ENCODE measurements around the gene ZNF385B.
A peak's percentile ranks its signal among the peaks of the same experiment; 100 is the strongest.

The ZNF385B gene

GRCh38 chr2:179429060-179429471 is 432.3 kb downstream of the ZNF385B start:
- Histone ChIP-seq H3K9ac (ENCODE audit: low read length) (no peak overlapping the region), H3K9me3 (ENCODE audit: control insufficient read depth, low read length) (no peaks in the 10 kb centered on the region), H3K79me1 (replicated peaks; ENCODE audit: low read length, poor library complexity, severe bottlenecking) (no peaks in the 10 kb centered on the region), H3K27ac (ENCODE audit: low read length, poor library complexity, severe bottlenecking) (no peak overlapping the region), H2AK5ac (ENCODE audit: low read length, severe bottlenecking) (no peak overlapping the region), H2BK5ac (ENCODE audit: low read depth, low read length, poor library complexity, severe bottlenecking) (no peak overlapping the region), H3K4me2 (ENCODE audit: low read length, poor library complexity, severe bottlenecking) (no peak overlapping the region), H3K4me3 (ENCODE audit: insufficient read depth in 1 of 2, low read depth in 1 of 2, low read length in 2 of 2) (peak overlapping the region in 1 of 2 experiments; percentile 66), H2BK12ac (ENCODE audit: low read length in 2 of 2) (no peak overlapping the region), H3K18ac (ENCODE audit: low read depth in 1 of 2, low read length in 2 of 2) (no peak overlapping the region), H3K4me1 (ENCODE audit: control insufficient read depth, insufficient read depth, low read depth, low read length) (peaks cover 2% of the 10 kb centered on the region), H4K91ac (ENCODE audit: low read length) (no peak overlapping the region), H3K23ac (ENCODE audit: low read length in 2 of 2) (no peak overlapping the region), H2AFZ (ENCODE audit: low read depth, low read length) (no peak overlapping the region), H3K36me3 (ENCODE audit: control insufficient read depth in 1 of 2, insufficient read depth in 2 of 2, low read depth in 1 of 2, low read length in 2 of 2) (no peaks in the 10 kb centered on the region), H3K27me3 (ENCODE audit: control insufficient read depth in 1 of 2, insufficient read depth in 1 of 2, low read length in 2 of 2) (no peaks in the 10 kb centered on the region), H2BK15ac (ENCODE audit: low read depth, poor library complexity, severe bottlenecking) (no peak overlapping the region), H4K8ac (ENCODE audit: low read length) (no peak overlapping the region), H3K4ac (ENCODE audit: low read depth in 1 of 2, low read length in 2 of 2) (no peak overlapping the region), H3K14ac (ENCODE audit: low read length in 2 of 2) (no peak overlapping the region), H2BK120ac (ENCODE audit: low read depth, low read length) (no peak overlapping the region)
- WGBS: 72% methylated on average over 11 of the region's 11 CpGs
- no peak for DNase-seq

- Histone ChIP-seq H4K91ac (ENCODE audit: low read length) (no peak overlapping the region), H3K9me3 (ENCODE audit: control insufficient read depth, low read length) (no peaks in the 10 kb centered on the region), H3K23ac (ENCODE audit: low read length in 2 of 2) (no peak overlapping the region), H3K4ac (ENCODE audit: low read depth in 1 of 2, low read length in 2 of 2) (no peak overlapping the region), H3K27me3 (ENCODE audit: control insufficient read depth in 1 of 2, insufficient read depth in 1 of 2, low read length in 2 of 2) (no peaks in the 10 kb centered on the region), H4K8ac (ENCODE audit: low read length) (no peak overlapping the region), H2AK5ac (ENCODE audit: low read length, severe bottlenecking) (no peak overlapping the region), H2BK5ac (ENCODE audit: low read depth, low read length, poor library complexity, severe bottlenecking) (no peak overlapping the region), H3K79me1 (replicated peaks; ENCODE audit: low read length, poor library complexity, severe bottlenecking) (no peaks in the 10 kb centered on the region), H3K4me3 (ENCODE audit: insufficient read depth in 1 of 2, low read depth in 1 of 2, low read length in 2 of 2) (peak overlapping the region in 1 of 2 experiments; percentile 66), H3K27ac (ENCODE audit: low read length, poor library complexity, severe bottlenecking) (no peak overlapping the region), H3K18ac (ENCODE audit: low read depth in 1 of 2, low read length in 2 of 2) (no peak overlapping the region), H2BK15ac (ENCODE audit: low read depth, poor library complexity, severe bottlenecking) (no peak overlapping the region), H3K14ac (ENCODE audit: low read length in 2 of 2) (no peak overlapping the region), H3K36me3 (ENCODE audit: control insufficient read depth in 1 of 2, insufficient read depth in 2 of 2, low read depth in 1 of 2, low read length in 2 of 2) (no peaks in the 10 kb centered on the region), H3K9ac (ENCODE audit: low read length) (peak overlapping the region; percentile 48), H3K4me2 (ENCODE audit: low read length, poor library complexity, severe bottlenecking) (peak overlapping the region; percentile 3), H2BK12ac (ENCODE audit: low read length in 2 of 2) (no peak overlapping the region), H2BK120ac (ENCODE audit: low read depth, low read length) (no peak overlapping the region), H3K4me1 (ENCODE audit: control insufficient read depth, insufficient read depth, low read depth, low read length) (peaks cover 2% of the 10 kb centered on the region), H2AFZ (ENCODE audit: low read depth, low read length) (no peak overlapping the region)
- no peak for DNase-seq
- 30% methylated on average over 7 of the region's 7 CpGs for WGBS
These were observed 432.8 kb downstream of the ZNF385B start for GRCh38 chr2:179428649-179429048.

- Histone ChIP-seq H3K4me2 (ENCODE audit: low read length, poor library complexity, severe bottlenecking) (no peak overlapping the region), H2BK12ac (ENCODE audit: low read length in 2 of 2) (no peak overlapping the region), H3K36me3 (ENCODE audit: control insufficient read depth in 1 of 2, insufficient read depth in 2 of 2, low read depth in 1 of 2, low read length in 2 of 2) (no peaks in the 10 kb centered on the region), H2BK120ac (ENCODE audit: low read depth, low read length) (no peak overlapping the region), H4K91ac (ENCODE audit: low read length) (no peak overlapping the region), H3K18ac (ENCODE audit: low read depth in 1 of 2, low read length in 2 of 2) (peak overlapping the region in 1 of 2 experiments; percentile 5), H3K23ac (ENCODE audit: low read length in 2 of 2) (no peak overlapping the region), H3K27ac (ENCODE audit: low read length, poor library complexity, severe bottlenecking) (no peak overlapping the region), H2AFZ (ENCODE audit: low read depth, low read length) (no peak overlapping the region), H2BK5ac (ENCODE audit: low read depth, low read length, poor library complexity, severe bottlenecking) (no peak overlapping the region), H2AK5ac (ENCODE audit: low read length, severe bottlenecking) (no peak overlapping the region), H3K4me3 (ENCODE audit: insufficient read depth in 1 of 2, low read depth in 1 of 2, low read length in 2 of 2) (no peak overlapping the region), H4K8ac (ENCODE audit: low read length) (no peak overlapping the region), H3K4me1 (ENCODE audit: control insufficient read depth, insufficient read depth, low read depth, low read length) (peaks cover 2% of the 10 kb centered on the region), H3K14ac (ENCODE audit: low read length in 2 of 2) (peak overlapping the region in 1 of 2 experiments; percentile 75), H3K9ac (ENCODE audit: low read length) (no peak overlapping the region), H3K27me3 (ENCODE audit: control insufficient read depth in 1 of 2, insufficient read depth in 1 of 2, low read length in 2 of 2) (no peaks in the 10 kb centered on the region), H2BK15ac (ENCODE audit: low read depth, poor library complexity, severe bottlenecking) (no peak overlapping the region), H3K79me1 (replicated peaks; ENCODE audit: low read length, poor library complexity, severe bottlenecking) (no peaks in the 10 kb centered on the region), H3K4ac (ENCODE audit: low read depth in 1 of 2, low read length in 2 of 2) (no peak overlapping the region), H3K9me3 (ENCODE audit: control insufficient read depth, low read length) (no peaks in the 10 kb centered on the region)
- DNase-seq: no peak
- 81% methylated on average over 2 of the region's 2 CpGs for WGBS
These were observed 434.3 kb downstream of the ZNF385B start for GRCh38 chr2:179427065-179427464.

- H3K27ac ChIP-seq (ENCODE audit: low read length, poor library complexity, severe bottlenecking): no peak overlapping the region
- H3K4ac ChIP-seq (ENCODE audit: low read depth in 1 of 2, low read length in 2 of 2): no peak overlapping the region
- no peak overlapping the region for H2AFZ ChIP-seq (ENCODE audit: low read depth, low read length)
- H2BK15ac ChIP-seq (ENCODE audit: low read depth, poor library complexity, severe bottlenecking): no peak overlapping the region
- no peak overlapping the region for H2BK12ac ChIP-seq (ENCODE audit: low read length in 2 of 2)
- no peak overlapping the region for H3K4me3 ChIP-seq (ENCODE audit: insufficient read depth in 1 of 2, low read depth in 1 of 2, low read length in 2 of 2)
- H4K8ac ChIP-seq (ENCODE audit: low read length): no peak overlapping the region
- H2BK5ac ChIP-seq (ENCODE audit: low read depth, low read length, poor library complexity, severe bottlenecking): no peak overlapping the region
- H3K18ac ChIP-seq (ENCODE audit: low read depth in 1 of 2, low read length in 2 of 2): no peak overlapping the region
- H3K79me1 ChIP-seq (replicated peaks; ENCODE audit: low read length, poor library complexity, severe bottlenecking): no peaks in the 10 kb centered on the region
- no peak overlapping the region for H4K91ac ChIP-seq (ENCODE audit: low read length)
- no peak overlapping the region for H3K9ac ChIP-seq (ENCODE audit: low read length)
- 94% methylated on average over 2 of the region's 3 CpGs for WGBS
- no peaks in the 10 kb centered on the region for H3K27me3 ChIP-seq (ENCODE audit: control insufficient read depth in 1 of 2, insufficient read depth in 1 of 2, low read length in 2 of 2)
- no peak overlapping the region for H3K23ac ChIP-seq (ENCODE audit: low read length in 2 of 2)
- no peaks in the 10 kb centered on the region for H3K36me3 ChIP-seq (ENCODE audit: control insufficient read depth in 1 of 2, insufficient read depth in 2 of 2, low read depth in 1 of 2, low read length in 2 of 2)
- H2AK5ac ChIP-seq (ENCODE audit: low read length, severe bottlenecking): no peak overlapping the region
- H3K9me3 ChIP-seq (ENCODE audit: control insufficient read depth, low read length): no peaks in the 10 kb centered on the region
- no peak overlapping the region for H2BK120ac ChIP-seq (ENCODE audit: low read depth, low read length)
- H3K4me1 ChIP-seq (ENCODE audit: control insufficient read depth, insufficient read depth, low read depth, low read length): peaks cover 2% of the 10 kb centered on the region
- no peak for DNase-seq
- H3K4me2 ChIP-seq (ENCODE audit: low read length, poor library complexity, severe bottlenecking): no peak overlapping the region
- H3K14ac ChIP-seq (ENCODE audit: low read length in 2 of 2): no peak overlapping the region
These were observed 436.8 kb downstream of the ZNF385B start for GRCh38 chr2:179424571-179424970.
